Measurements from ENCODE around the gene ARHGAP44. TPM values are rescaled to one million over a fixed set of nuclear protein-coding genes. Genes with fewer than 3 reads are reported as not detected.

ARHGAP44 gene
- total and polyA plus RNA-seq, 2 of the 8 experiments (the other 6 are each of a cell fraction or from before 2014, with no cell fraction given), result 6.2 to 22.2 TPM

- no peak for TF ChIP-seq CBX5 (IDR thresholded peaks at IDR 0.05; ENCODE audit: low read depth, low read length)
- TF ChIP-seq SIN3A (conservative IDR thresholded peaks at IDR 0.05 in 1 of 2, IDR thresholded peaks at IDR 0.05 in 1 of 2; ENCODE audit: low read depth in 1 of 2, low read length in 2 of 2), result no peak
Observed at GRCh38 chr17:12928736-12929135, 139.4 kb downstream of the ARHGAP44 start (continued).

Measured in H1 (cell line).